ENCODE measurements around the gene TRAPPC12.

TRAPPC12 gene

DNA sequence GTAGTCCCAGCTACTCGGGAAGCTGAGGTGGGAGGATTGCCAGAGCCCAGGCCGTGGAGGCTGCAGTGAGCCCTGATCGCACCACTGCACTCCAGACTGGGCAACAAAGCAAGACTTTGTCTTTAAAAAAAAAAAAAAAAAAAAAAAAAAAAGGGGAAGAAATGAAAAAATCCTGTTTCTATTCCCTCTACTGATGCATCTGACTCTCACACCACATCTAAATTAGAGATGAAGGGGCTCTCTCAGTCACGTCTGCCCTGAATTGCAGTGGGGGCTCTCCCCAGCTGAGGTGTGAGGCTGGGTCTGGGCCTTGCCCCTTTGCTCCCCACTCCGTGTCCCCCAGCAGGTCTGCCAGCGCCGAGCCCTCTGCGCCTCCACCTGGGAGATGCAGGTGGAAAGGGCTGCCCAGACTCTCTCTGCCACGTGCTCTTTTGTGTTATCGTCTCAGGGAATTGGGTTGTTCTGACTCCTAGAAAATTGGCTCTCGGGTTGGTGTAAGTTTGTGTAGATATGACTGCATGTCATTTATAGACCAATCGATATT, 30.2 kb downstream of the TRAPPC12 start:
- DNase-seq = no peak

DNA sequence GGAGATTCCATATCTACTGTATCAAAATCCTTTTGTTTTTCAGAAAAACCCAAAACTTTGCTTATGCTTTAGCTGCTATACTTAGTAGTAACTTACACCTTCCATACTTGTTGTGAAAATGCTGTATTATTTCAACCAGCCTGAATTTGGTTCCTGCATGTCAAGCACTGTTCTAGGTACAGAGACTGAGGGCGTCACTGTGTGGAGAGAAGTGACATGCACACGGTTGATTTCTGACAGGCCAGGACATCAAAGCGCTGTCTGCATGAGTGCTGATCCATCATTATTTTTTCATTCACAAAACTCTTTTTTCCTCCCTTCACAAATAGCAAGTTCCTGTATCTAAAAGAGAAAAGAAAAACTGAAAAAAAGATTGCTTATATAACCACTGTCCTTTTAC, 31.6 kb downstream of the TRAPPC12 start:
- no peak for DNase-seq

GRCh38 chr2:3413697-3414096, 34.2 kb downstream of the TRAPPC12 start:
- peak; percentile 26 for DNase-seq

DNA sequence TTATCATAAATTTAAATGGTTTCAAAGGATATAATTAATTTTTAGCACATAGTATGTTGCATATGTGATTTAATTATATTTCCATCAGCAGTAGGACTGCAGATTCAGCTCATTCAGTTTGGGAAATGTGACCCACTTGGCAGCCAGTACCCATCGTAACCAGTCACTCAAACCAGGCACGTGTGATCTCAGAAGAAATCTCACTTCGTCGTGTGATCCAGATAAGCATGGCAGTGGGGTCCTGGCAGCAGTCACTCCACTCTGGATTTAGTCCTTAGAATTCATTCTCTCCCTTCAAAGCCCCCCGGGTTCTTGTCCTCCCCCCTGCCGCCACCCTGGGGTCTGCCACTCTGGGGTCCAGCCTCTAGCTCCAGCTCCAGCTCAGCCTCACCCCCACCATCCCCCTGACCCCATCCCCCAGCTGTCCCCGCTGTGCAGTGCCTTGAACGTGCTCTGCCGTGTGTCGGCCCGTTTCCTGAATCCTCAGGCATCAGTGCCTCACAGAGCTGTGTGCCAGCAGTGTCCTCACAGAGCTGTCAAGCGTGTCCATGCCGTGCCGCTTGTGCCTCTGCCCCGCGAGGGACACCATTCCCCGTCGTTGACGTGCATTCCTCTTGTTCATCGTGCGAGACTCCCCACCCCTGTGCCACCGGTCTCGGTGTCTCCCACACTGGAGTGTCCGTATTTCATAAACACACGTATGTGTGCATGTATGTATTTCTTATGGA, 34.8 kb downstream of the TRAPPC12 start:
- DNase-seq = no peak

GRCh38 chr2:3418766-3419404, 39.4 kb downstream of the TRAPPC12 start:
- no peak for DNase-seq

DNA sequence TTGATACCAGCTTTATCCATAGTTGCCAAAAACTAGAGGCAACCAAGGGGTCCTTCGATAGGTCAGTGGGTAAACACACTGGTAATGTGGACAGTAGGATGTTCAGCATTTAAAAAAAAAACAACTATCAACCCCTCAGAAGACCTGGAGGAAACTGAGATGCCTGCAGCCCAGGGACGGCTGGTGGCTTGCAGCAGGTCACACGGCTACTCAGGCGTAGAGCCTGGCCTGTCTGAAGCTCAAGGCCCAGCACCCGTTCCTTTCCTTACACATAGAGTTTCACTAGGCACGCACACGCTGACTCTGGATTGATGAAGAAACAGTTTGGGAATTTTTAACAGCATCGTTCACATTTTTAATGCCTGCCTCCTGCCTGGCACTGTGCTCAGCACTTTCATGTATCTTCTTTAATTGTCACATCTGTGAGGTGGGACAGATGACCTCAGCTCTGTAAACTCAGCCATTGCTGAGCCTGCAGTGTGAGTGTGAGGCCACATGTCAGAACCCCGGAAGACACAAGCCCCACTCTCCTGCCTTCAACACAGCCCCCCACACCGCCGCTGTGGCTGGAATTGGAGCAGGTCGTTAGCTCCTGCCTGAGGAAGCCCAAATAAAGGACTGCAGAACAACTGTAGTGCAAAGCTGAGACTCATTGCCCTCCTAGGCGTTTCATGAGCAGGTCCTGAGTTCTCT, 40.7 kb downstream of the TRAPPC12 start:
- DNase-seq = no peak

GRCh38 chr2:3420769-3421397, 41.4 kb downstream of the TRAPPC12 start:
- no peak for DNase-seq

- DNase-seq = no peak
Observed at GRCh38 chr2:3421580-3421979, 42.1 kb downstream of the TRAPPC12 start.

GRCh38 chr2:3422161-3422779, 42.8 kb downstream of the TRAPPC12 start:
- DNase-seq = no peak

DNA sequence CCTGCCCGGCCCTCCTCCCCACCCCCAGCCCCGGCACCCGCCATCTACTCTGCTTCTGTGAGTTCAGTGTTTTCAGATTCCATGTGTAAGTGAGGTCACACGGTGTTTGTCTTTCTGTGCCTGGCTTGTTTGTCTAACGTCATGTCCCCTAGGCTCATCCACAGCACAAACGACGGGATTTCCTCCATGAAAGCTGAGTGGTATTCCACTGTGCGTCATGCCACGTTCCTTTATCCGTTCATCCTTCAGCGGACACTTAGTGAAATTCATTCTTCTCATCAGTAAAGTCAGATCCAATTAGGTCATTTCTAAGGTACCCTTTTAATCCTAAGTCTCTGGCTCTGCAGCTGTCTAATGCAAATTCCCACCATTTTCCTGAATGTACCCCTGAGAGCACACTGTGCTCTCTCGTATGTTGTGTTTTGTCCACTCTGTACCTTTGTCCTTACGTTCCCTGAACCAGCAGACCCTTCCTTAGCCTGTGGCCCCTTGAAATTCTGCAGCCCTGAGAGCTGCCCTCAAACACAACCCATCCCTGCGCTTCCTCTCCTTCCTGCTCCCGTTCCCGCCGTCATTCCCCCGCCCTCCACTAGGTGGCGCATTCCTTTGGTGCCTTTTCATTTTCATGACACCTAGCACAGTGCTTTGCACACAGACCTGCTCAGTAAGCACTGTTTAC, 44.1 kb downstream of the TRAPPC12 start:
- DNase-seq = peak; percentile 38

DNA sequence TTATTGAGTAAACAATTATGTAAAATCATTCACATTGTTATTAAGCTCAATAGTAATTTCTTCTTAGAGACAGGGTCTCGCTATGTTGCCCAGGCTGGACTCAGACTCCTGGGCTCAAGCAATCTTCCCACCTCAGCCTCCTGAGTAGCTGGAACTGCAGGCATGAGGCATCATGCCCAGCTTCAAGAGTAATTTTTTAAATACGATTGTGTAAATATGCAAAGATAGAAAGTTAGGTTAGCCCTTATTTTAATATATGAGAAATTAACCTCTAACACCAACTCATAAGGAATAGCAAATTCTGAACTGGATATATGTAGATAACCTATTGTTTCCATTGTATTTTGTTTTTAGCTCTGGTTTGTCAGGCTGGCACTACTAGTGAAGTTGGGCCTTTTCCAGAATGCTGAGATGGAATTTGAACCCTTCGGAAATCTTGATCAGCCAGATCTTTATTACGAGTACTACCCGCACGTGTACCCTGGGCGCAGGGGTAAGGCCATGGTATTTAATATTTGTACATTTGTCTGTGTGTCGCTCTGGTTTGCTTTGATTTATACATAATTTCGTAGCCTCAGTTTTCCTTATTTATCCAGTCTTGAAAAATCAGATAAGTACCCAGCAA, 44.8 kb downstream of the TRAPPC12 start:
- DNase-seq = no peak

DNA sequence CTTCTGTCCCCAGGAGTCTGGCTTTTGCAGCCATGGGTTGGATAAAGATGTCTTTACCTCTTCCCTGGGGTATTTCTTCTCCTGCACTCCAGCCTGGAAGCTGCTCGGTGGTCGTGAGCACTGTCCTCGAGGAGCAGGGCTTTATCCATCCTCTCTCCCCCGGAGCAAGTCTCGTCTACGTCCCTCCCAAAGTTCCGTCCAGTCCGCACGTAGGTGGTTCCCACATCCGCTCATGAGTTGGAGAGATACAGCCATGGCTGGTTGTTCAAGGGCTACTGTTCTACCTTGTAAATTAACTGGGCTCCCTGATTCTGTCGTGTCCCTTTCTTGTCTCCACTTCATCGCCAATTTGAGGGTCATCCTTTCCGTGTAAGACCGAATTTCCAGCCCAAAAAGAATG, 47.1 kb downstream of the TRAPPC12 start:
- DNase-seq = no peak

DNA sequence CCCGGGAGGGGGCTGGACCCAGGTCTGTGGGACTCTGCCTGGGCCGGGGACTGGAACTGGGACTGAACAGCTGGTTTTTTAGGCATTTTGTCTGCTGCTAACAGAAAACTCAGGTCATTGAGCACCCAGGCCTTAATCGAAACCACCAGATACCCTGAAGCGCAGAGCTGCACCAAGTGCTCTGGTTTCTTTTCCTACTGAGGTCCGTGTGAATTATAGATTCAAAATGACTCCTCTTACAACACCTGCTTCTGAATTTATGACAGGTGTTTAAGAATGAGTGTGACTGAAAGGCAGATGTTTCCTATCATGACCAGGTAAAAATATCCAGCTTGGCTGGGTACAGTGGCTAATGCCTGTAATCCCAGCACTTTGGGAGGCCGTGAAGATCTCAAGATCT, 47.8 kb downstream of the TRAPPC12 start:
- peak; percentile 76 for DNase-seq

DNA sequence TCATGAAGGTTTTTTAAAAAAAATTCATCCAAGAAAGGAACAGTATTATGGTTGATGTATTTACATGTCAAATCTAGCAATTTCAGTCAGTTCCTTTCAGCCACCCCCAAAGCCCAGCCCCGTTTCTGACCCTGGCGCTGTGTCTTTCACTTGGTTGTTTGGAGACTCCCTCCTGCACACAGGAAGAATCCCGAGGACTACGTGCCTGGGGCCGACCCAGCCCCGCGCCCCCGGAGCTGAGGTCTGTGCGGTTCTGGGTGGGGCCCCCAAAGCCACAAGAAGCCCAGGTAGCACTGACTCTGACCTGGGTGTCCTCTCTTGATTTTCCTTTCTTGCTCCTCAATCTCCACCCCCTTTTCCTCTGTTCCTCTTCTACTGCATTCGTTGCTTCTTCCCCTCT, 49.1 kb downstream of the TRAPPC12 start:
- DNase-seq = no peak

GRCh38 chr2:3429066-3429610, 49.6 kb downstream of the TRAPPC12 start:
- DNase-seq = no peak

DNA sequence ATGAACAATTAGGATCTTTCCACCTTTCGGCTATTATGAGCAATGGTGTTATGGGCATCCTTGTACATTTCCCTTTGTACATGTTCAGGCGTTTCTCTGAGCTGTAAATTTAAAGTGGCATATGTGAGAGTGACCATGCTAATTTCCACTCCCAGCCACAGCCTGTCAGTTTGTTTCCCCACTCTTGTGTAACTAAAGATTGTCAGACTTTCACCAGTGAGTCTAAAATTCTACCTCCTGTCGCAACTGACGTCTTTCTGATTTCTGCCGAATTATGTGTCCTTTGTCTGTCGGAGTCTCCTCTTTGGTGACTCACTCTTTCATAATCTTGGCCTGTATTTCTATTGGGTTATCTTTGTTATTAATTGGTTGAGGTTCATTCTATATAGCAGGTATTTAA, 50.7 kb downstream of the TRAPPC12 start:
- no peak for DNase-seq

DNA sequence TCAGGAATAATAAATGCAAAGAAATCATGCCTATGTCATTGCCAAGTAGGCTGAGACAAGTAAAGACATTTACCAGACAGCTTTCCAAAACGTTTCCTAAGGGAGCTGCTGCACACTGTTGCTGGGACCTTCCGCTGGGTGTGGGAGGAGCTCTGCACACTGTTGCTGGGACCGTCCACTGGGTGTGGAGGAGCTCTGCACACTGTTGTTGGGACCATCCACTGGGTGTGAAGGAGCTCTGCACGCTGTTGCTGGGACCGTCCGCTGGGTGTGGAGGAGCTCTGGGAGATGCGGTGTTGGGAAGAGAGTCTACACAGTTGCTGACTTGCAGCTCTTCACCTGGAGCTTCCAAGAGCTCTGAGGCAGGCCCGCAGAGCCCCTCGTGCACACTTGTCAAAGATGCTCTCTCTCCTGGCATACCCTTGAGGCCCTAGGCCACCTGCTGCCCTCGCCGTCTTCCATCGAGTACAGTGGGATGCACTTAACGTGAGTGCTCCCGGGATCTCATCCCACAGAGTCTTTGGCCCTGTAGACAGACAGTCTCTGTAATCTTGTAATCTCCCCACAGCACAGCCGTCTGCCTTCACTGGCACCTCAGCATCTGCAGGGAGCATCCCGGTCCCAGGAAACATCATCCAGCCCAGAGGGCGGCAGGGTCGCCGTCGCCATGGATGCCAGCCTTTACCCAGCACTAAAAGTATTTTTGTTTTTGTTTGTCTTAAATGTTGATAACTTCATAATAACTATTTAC, 51.4 kb downstream of the TRAPPC12 start:
- no peak for DNase-seq

DNA sequence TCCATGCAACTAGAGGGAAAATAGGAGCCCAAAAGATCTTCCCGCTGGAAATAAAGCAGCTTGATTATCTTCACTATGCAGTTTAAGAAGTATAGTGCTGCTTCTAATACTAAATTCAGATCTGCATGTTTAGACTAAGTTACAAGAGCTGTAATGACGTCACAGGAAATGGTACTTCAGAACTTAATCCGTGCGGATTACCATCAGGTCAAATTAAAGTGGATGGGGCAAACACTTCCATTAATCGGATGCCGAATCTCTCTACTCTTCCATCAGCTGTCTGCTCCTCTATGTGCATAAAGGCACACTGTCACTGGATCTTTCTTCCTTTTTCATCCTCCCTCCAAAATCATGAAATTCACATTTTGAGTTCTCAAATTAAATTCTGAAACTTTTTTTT, 52.6 kb downstream of the TRAPPC12 start:
- DNase-seq = peak; percentile 87

GRCh38 chr2:3432693-3433338, 53.3 kb downstream of the TRAPPC12 start:
- DNase-seq = no peak

- peak; percentile 87 for DNase-seq
Observed at GRCh38 chr2:3433339-3433699, 53.8 kb downstream of the TRAPPC12 start.

Measured in NCI-H510A treated with DMSO at 0.1 percent for 48 hours (cell line).